Stimulated activated CD8-positive, alpha-beta memory T cell treated with anti-CD3 and anti-CD28 coated beads, Interleukin-12 subunit alpha, Interleukin-12 subunit beta, amount 100 ng/mL, for 4 hours (primary cell): ENCODE data around the gene KIAA1614.

Experiments
- DNase-seq: peaks from one replicate; pipeline ENCODE4 v3.0.0-alpha.2; 2020; ENCODE audit warnings: low read depth

KIAA1614 gene

GRCh38 chr1:180924939-180925338 lies 12.2 kb downstream of the KIAA1614 start:
- DNase-seq, result no peak

GRCh38 chr1:180925471-180926051 lies 12.9 kb downstream of the KIAA1614 start:
- DNase-seq, result no peak

GRCh38 chr1:180926164-180926981 lies 13.7 kb downstream of the KIAA1614 start:
- DNase-seq, result no peak

DNA sequence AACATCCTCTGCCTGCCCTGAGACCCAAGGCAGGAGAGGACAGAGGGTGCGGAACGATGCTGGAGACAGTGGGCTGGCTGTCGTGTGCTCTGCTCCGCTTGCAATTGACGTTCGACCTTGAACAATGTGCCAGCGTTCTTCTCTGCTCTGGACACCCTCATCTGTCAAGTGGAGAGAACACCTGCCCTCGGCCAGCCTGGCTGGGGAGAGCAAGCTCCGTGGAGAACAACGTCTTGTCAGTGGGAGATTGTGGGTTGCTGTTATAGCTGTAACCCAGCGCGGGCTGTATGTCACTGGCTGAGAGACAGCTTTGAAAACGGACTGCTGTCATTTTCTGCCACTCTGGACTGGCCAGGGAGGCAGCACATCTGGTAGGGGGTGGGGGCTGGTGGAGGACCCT lies 14.7 kb downstream of the KIAA1614 start:
- DNase-seq, result no peak

GRCh38 chr1:180927841-180928240 lies 15.1 kb downstream of the KIAA1614 start:
- no peak for DNase-seq

DNA sequence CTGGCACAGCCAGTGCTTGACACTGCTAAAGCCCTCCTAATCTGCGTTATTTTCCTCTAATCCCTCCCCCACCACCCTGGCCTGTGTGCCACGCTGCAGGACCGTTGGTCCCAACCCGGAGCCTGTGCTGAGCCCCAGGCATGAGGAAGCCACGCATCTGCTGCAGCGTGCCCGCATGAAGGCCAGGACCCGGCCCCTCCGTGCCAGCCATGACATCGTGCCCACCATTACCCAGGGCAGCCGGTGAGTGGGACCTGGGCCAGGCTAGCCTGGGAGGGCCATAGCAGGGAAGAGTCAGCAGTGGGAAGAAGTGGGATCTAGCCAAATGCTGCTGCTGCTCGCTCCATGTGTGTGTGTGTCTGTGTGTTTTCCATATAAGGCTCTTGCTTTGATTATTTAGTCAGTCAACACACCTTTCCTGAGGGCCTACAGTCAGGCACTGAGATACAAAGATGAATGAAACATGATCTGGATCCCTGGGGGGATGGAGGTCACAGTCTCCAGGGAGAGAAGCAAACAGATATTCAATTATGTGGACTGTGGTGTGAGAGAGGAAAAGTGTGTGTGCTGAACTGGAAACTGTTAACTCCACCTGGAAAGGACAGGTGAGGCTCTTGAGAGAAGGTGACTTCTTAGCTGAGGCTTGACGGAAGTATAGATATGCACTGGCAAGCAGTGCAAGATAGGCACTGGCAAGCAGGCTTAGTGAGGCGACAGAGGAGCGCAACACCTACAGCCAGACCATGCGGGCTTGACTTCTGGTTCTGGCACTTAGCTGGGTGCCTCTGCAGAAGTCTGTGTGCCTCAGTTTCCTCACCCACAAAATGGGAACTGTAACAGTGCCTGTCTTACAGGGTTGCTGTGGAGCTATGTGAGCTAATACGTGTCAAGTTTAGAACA lies 15.9 kb downstream of the KIAA1614 start:
- no peak for DNase-seq

- DNase-seq, result no peak
These were observed 16.7 kb downstream of the KIAA1614 start for GRCh38 chr1:180929389-180929788.

DNA sequence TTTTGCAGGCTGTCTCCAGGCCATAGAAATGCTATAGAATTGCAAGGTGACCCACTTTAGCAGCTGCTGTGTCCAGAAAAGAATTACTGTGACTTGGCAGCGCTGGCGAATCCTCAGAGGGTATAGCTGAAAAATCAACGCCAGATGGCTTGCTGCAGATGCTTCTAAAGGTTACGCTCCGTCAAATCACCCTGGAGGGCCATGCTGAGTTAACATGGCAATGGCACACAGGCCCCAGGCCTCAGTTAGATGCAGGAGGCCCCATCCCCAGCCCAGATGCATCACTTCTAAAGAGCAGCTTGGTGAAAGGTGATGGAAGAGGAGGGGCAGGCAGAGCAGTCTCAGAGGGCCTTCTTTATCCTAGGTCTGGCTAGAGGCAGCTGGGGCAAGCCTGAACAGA lies 18.0 kb downstream of the KIAA1614 start:
- DNase-seq, result no peak

DNA sequence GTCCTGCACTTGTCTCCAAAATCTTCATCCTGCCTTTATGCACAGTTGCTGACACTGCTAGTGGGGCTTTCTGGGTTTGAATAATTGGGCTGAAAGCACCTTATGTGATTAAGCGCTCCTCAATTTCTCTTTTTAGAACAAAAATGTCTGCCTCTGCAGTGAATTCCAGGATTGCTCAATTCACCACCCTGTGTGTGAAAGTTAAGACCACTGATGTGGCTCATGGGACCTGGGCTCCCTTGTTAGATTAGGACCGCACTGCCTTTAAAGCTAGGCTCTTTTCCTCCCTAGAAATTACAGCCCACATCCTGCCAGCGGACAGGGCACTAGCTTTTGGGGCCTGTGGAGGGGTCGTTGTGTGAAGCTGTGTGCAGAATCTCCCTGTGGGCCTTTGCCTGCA lies 18.8 kb downstream of the KIAA1614 start:
- no peak for DNase-seq

DNA sequence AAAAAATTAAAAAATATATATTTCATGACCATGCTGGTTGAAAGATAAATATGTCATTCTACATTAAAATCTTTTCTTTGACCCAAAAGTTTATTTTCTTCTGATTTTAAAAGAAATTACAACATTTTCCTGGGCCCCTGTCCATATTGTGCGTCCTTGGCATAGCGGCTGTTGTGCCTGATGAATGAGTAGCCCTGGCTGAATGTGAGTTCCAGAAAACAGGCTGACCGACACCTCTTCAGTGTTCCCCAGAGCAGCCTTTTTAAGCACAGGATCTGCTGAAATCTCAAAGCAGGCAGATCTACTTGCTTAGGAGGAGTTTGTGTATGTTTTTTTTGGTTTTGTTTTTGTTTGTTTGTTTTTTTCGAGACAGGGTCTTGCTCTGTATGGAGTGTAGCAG lies 19.7 kb downstream of the KIAA1614 start:
- DNase-seq, result no peak

- no peak for DNase-seq
These were observed 20.4 kb downstream of the KIAA1614 start for GRCh38 chr1:180933141-180933540.

GRCh38 chr1:180934563-180934962 lies 21.9 kb downstream of the KIAA1614 start:
- DNase-seq, result no peak

- no peak for DNase-seq
These were observed 22.8 kb downstream of the KIAA1614 start for GRCh38 chr1:180935326-180936109.

DNA sequence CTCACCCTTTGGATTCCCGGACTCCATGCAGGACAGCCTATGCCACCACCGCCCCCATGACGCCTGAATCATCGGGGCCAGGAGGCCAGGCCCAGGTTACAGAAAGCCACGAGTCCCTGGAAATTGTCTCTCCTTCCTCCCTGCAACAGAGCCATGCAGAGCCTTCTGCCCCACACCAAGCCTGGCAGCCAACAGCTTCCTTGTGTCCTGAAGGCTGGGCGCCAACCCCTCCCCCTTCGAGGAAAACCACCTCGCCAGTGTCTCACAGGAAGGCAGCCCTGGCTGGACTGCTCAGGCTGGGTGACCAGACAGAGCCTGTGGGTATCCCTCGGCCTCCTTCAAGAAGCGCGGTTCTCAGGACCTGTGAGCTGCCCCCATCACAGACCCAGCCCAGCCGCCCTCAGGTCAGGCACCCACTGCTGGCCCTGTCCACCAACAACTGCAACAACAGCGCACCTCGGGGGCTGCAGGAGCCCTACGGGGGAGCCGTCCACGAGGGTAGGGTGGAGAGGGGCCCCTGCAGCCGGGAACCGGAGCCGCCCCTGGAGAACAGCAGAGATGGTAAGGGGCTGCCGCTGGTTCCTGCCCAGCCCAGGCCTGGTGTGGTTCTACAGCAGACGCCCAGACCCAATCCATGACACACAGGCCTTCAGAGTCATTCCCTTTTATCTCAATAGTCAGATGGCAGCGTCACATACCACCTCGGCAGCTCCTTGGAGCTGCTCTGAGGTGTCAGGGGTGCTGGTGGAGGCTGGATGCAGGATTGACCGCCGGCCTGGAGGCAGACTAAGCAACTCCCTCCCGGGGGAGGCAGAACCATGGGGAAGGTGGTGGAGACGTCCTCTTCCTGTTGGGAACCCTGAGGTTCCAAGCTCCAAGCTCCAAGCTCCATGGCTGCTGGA lies 23.7 kb downstream of the KIAA1614 start:
- DNase-seq, result no peak

- DNase-seq, result no peak
These were observed 24.3 kb downstream of the KIAA1614 start for GRCh38 chr1:180937012-180937372.

GRCh38 chr1:180937624-180938225 lies 25.0 kb downstream of the KIAA1614 start:
- no peak for DNase-seq

DNA sequence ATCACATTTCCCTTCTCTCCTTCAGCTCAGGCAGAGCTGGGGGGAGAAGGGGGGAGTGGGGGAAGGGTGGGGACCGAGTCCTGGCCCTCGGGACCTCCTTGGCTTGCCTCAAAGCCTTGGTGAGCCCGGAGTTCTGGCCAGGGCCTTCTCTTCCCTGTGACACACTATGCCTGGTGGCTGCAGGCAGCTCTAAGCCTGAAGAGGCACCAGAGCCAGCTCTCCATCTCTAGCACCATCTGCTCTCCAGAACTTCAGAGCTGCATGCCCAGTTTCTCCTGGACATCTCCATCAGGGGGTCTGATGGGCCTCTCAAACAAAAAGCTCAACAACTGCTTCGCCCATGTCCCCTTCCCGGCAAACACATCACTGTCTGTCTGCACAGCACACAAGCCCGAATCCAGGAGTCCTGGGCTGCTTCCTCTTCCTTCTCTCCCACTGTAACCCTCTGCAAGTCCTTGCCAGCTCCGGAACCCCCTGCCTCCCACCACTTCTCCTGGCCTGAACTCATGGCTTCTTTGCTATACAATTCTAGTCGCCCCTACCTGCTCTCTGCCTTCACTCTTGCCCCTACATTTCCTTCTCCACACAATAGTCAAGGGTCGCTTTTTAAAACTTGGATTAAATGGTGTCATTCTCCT lies 26.5 kb downstream of the KIAA1614 start:
- no peak for DNase-seq

- no peak for DNase-seq
These were observed 27.0 kb downstream of the KIAA1614 start for GRCh38 chr1:180939711-180940103.

GRCh38 chr1:180940445-180940844 lies 27.7 kb downstream of the KIAA1614 start:
- DNase-seq, result no peak
